Transverse colon (tissue), 4 donors: Measurements from ENCODE around the gene GTF3C4.

Source experiments
- POLR2AphosphoS5 ChIP-seq, 3 donors: sonication (generic); formaldehyde crosslinking; IDR thresholded peaks; one replicate each; pipeline ENCODE4 v1.6.1; 2016; ENCODE audit warnings: antibody characterized with exemption in 3 of 3
- TF ChIP-seq, protein P1 (sequence below), 5 experiments: fragments of 200-600 bp in 3 of 5; fragments of 450-650 bp in 2 of 5; sonication (generic) in 3 of 5; IDR thresholded peaks; 1 replicate in 2 of 5; 2 replicates in 3 of 5; pipeline ENCODE4 v1.5.1; 2016 to 2017; ENCODE audit warnings: antibody characterized with exemption in 5 of 5, inconsistent platforms in 3 of 5, mild to moderate bottlenecking in 2 of 5, moderate library complexity in 1 of 5

DNA sequence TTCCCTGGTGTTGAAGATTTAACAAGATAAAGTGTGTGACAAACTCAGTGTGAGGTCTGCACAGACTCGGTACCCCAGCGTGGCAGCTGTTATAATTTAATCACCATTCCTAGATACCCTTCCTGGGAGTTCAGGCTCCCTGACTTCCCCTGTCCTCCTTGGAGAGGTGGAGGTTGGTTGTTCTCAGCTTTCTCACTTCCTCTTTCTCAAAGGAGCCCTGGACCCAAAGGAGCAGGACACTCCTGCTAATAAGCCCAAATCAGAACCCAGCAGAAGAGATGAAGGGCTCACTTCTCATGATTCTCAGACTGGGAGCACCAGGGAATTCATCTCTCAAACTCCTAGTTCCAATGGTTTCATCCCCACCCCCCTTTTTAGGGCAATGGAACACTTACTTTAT is 58.2 kb downstream of the GTF3C4 start:
- TF ChIP-seq, protein P1, sequence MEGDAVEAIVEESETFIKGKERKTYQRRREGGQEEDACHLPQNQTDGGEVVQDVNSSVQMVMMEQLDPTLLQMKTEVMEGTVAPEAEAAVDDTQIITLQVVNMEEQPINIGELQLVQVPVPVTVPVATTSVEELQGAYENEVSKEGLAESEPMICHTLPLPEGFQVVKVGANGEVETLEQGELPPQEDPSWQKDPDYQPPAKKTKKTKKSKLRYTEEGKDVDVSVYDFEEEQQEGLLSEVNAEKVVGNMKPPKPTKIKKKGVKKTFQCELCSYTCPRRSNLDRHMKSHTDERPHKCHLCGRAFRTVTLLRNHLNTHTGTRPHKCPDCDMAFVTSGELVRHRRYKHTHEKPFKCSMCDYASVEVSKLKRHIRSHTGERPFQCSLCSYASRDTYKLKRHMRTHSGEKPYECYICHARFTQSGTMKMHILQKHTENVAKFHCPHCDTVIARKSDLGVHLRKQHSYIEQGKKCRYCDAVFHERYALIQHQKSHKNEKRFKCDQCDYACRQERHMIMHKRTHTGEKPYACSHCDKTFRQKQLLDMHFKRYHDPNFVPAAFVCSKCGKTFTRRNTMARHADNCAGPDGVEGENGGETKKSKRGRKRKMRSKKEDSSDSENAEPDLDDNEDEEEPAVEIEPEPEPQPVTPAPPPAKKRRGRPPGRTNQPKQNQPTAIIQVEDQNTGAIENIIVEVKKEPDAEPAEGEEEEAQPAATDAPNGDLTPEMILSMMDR (IDR thresholded peaks at IDR 0.05) = no peak
- no peak for TF ChIP-seq POLR2AphosphoS5 (IDR thresholded peaks at IDR 0.05)
